ENCODE data around the gene EVC.
"Not testable (repeated sequence)": the region's sequence is repeated elsewhere in the genome, so short reads cannot be mapped to it uniquely, and the experiment has no call there.

The EVC gene

DNA sequence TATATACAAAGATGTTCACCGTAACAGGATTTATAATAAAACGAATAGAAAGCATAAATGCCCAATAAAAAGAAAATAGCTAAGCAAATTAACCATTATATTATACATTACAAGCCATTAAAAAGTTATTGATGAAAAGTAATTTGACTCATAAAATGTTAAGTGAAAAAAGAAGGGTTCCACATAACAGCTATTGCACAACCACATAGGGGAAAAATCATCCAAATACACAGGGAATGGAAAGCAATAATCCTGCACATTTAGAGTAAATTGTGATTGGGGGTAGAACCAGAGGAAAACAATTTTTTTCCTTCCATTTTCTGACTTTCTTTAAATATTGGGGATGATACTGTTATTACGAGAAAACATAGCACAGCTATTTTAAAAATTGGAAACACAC lies 143.9 kb downstream of the EVC start:
- no peak for DNase-seq

DNA sequence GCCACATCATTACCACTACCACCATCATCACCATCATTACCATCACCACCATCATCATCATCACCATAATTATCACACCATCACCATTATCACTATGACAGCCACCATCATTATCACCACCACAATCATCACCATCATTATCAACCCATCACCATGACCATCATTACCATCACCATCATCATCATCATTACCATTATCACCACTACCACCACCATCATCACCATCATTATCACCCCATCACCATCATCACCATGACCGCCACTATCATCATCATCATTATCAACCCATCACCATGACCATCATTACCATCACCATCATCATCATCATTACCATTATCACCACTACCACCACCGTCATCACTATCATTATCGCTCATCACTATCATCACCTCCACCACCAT lies 145.4 kb downstream of the EVC start:
- not testable (repeated sequence) for DNase-seq

DNA sequence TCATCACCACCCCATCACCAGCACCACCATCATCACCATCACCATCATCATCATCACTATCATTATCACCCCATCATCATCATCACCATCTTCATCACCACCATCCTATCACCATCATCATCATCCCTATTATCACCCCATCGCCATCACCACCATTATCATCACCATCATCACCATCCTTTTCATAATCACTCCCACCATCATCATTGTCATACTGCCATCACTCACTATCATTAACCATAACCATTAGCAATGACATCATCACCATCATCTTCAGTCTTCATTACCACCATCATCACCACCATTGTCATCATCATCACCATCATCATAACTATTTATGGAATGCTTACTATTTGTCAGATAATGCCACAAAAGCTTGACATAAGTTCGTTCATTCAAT lies 146.2 kb downstream of the EVC start:
- no peak for DNase-seq

DNA sequence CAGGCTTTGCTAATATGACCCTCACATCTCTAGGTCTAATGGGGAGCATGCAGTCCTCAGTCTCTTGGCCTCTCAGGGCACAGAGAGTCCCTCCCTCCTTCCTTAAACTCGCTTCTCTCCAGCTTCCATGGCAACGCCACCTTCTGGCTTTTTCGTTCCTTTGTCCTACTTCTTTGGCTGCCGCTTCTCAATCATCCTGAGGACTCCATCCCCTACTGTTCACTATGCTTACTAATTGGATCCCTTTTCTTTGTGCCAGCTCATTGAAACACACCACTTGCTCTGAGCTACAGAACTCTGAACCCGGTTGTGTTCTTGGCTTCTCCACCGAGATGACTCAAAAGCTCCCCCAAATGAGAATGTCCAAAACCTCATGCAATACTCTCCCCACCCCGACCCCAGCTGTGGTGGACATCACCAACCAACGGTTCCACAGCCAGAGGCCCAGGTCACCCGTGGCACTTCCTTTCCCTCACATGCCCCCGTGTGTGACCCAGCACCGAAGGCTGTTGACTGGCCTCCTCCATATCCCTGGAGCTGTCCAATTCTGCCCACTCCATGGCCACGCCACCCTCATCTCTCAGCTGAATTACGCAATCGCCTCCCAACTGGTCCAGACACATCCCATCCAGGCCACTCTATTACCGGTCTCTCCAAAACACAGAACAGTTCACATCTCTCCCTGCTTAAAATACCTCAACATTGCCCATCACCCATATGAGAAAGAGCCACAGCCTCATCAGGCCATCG lies 147.2 kb downstream of the EVC start:
- no peak for DNase-seq

DNA sequence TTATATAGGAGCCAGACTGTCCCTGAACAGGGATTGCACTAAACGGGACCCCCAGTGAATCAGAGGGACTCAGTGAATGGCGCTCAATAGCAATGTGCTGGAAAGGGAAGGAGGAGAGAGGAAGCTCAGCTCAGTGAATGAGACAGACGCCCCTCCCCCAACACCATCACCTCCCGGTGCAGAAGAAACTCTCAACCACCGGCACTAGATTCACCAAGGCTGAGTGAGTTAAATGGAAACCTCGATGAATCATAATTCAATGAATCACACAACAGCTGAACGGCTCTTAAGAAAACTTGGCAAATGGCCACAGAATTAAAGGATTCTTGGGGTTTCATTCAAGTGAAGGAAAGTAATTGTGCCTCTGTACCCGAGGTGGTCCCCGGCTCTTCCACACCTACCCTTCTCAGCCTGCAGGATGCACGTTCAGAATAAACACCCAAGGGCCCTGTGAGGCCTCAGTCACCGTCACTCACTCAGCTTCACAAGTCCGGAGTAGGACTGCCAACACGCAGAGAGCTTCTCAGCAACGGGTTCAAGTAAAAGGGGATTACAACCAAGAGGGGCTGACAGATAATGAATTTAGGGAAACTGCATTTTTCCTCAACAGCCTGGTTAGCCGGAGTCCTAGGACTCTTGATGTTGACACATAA lies 152.6 kb downstream of the EVC start:
- no peak for DNase-seq

Measured in CD4-positive, alpha-beta T cell treated with Interleukin-4 for 4 hours (primary cell).